NK-92 (cell line): ENCODE results near the gene LRRC15.

Experiments used
- DNase-seq: peaks from one replicate; lab custom pipeline; 2025; ENCODE audit not compliant: unreplicated experiment; lab: John Stamatoyannopoulos, UW

The LRRC15 gene

DNA sequence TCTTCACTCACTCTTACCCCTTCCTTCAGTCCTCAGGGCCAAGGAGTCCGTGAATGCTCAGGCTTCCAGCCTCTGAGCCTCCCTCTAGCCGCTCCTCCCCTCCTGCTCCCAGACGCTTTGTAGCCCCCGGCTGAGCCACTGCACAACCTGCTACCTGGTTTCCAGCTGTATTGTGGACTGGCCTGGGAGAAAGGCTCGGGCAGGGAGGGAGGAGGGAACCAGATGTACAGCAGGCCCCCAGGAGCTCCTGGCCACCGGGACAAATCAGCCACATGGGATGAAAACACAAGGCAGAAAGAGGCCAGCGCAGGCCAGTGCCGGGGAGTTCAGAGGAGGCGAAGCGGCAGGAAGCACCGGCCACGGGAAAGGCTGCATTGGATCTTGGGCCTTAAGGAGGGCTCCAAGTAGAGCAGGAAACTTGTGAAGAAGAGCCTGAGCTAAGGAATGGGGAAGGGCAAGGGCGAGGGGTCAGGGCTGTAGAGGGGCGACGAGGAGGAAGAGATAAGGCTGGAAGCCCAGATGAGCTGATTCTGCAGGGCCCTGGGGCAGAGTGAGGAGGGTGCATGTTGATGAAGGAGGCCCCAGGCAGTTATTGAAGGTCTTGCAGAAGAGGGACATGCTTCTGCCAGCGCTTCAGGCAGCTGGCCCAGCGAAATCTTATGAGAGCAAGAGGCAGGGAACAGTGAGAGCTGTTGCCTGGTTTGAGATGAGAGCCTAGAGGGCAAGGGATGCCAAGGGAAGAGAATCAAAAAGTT, 32.8 kb downstream of the LRRC15 start:
- no peak for DNase-seq

DNA sequence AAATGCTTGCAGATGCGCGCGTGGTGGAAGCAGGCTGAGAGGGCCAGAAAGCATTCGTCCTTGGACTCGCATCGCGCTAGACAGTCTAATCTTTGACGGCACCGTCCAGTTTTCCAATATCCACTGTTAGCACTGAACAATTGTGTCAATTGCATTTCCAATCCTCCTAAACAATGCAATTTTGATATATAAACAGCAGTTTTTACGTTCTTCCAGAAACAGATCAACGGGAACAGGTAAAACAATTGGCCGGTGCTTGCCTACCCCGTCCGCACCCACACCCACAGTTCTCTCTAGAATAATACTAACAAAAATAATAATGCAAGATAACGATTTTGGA, 35.6 kb downstream of the LRRC15 start:
- DNase-seq, result no peak

DNA sequence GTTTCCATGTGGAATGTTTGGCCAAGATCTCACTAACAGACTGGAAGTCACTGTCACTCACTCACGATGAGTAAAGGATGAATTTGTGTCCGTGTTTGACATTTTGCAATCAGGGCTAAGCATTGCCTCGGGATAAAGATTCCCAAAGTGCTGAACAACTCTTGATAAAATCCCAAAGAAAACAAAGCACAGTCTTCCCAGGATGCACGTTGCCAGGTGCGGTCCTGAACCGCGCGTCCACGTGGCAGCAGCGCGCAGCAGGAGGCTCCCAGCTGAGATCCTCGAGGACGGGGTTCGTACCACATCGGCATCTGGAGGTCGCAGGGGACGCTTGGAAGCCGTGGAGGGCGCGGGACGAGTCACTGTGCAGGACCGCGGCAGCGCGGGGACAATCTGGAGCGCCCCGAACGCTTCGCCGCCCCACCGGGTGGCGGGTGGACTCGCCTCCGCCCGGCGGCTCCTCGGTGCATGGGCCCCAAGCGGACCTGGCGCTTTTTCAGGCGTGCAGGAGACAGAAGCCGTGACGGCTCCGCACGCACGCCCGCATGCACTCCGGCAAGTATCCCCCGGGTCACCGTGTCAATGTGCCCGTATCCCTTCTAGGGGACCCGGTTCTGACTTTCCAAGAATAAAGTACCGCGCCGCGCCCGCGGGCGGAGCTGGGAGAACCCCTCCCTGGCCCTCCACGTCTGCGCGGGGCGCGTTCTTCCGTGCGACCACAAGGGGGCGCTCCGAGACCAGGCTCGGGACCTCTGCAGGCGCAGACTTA, 36.1 kb downstream of the LRRC15 start:
- DNase-seq, result no peak

DNA sequence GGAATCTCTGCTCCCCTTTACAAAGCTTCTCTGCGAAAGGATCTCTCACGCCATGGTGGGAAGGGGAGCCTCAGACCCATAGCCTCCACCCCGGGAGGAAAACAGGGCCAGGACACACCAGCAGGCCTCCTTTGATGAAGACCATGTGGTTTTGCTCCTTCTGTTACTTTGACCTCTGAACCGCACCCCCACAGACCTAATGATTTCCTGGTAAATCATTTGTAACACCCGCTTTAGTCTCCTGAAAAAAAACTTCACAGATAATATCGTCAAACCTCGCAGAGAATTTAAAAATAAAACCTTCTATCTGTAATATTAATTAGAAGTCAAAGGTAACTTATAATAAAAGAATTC, 36.7 kb downstream of the LRRC15 start:
- DNase-seq, result no peak

DNA sequence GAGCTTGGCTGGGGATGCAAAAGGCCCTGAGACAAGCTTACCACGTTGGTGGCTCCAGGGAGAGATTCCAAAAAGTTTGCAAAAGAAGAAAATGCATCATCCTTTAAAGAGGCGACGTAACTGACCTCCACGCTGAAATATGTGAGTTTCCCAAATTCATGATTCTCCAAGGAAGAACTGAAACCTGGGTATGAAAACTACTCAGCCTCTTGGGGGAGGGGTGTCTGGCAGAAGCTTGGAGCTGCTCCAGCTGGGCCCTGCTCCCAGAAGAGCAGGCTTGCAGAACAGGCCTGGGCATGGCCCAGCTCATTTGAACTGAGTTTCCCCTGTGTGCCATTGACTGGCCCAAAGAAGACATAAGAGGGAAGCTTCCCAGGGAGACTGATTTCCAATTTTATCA, 39.0 kb downstream of the LRRC15 start:
- DNase-seq, result no peak

- no peak for DNase-seq
Observed at GRCh38 chr3:194330160-194330559, 39.4 kb downstream of the LRRC15 start.

- DNase-seq, result no peak
Observed at GRCh38 chr3:194329583-194329965, 40.0 kb downstream of the LRRC15 start.

GRCh38 chr3:194328942-194329582, 40.5 kb downstream of the LRRC15 start:
- DNase-seq, result no peak

- DNase-seq, result no peak
Observed at GRCh38 chr3:194328053-194328657, 41.4 kb downstream of the LRRC15 start.

GRCh38 chr3:194327218-194328052, 42.1 kb downstream of the LRRC15 start:
- no peak for DNase-seq

DNA sequence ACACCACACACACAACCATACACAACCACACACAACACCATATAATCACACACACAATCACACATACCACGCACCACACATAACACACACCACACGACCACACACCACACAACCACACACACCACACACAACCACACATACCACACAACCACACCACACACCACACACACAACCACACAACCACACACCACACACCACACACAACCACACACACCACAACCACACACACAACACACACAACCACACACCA, 42.6 kb downstream of the LRRC15 start:
- DNase-seq, result no peak

DNA sequence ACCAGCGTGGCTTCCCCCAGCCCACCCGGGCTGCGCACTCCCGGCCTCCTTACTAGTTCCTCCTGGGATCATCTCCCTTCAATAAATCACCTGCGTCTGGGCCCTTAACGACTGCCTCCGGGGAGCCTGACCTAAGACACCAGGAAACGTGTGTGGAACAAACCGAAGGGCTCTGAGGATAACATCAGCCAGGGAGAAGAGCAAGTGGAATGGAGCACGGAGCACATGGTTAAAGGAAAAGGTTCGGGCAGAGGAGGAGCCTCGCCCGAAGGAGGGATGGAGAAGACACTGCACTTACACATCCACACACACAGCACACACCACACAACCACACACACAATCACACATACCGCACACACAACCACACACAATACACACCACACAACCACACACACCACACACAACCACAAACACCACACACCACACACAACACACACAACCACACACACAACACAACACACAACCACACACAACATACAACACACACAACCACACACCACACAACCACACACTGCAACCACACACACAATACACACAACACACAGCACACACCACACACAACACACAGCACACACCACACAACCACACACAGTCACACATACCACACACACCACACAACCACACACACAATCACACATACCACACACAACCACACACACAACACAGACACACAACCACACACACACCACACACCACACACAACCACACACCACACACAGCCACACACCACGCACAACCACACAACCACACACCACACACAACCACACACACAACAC, 43.2 kb downstream of the LRRC15 start:
- no peak for DNase-seq

GRCh38 chr3:194325424-194326153, 44.0 kb downstream of the LRRC15 start:
- DNase-seq, result no peak

GRCh38 chr3:194324823-194325327, 44.7 kb downstream of the LRRC15 start:
- DNase-seq, result no peak

DNA sequence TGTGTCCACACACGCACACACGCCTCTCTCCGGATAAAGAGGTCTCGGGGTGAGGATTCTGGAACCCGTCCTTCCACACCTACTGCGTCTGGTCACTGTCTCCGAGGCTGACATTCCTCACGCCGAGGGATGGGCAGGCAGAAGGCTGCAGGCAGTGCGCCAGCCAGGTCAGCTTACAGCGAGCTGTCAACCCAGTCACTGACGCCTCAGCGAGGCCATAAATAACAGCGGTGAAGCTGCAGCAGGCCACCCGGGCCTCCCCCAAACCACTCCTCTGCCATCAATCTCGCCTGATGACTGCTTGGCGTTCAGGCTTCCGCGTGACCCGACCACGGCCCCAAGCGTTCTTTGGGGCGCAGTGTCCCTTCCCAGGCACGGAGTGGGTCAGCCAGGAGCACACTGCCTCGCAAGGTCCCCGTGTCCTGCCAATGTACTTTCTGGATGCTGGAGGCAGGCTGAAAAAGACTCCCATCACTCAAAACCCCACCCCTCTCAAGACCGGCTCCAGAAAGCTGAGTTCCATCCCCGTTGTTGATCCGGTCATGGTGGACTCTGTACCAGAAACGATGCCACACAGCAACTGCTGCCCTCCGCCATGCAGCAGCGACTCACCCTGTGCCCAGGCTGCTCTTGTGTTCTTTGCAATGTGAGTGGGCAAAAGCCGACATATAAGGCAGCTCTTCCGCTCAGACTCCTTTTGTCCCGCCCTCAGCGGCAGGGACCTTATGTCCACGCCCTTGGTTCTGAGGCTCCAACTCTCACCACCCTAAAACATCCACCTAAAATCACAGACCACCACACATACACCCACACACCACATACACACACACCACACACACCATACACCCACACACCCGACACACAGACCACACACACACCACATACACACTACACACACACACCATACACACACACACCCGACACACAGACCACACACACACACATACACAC, 45.5 kb downstream of the LRRC15 start:
- no peak for DNase-seq

DNA sequence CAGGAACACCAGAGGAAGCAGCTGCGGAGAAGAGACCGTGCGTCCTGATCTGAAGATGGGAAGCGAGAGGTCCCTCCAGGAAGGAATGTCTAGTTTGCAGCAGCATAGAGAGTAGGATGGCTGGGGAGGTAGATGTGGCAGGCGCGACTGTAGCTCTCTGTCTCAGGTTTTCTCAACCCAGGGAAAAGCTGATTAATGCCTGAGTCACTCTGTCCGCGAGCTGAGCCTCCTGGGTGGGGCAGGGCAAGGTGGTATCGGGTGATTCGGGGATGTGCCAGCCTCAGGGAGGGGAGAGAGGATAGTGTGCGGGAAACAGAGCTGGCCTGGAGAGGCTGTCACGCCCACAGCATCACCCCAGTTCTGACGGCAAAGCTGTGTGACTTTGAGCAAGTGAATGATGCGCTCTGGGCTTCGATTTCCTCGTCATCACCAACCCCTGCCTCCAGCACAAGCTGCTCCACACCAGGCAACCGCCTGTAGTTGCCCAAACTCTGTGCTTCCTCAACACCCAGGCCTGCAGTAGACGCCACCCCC, 46.8 kb downstream of the LRRC15 start:
- no peak for DNase-seq

GRCh38 chr3:194321693-194322640, 47.6 kb downstream of the LRRC15 start:
- no peak for DNase-seq
